HepG2 (cell line): ENCODE results near the gene HSPA1A. TPM values are rescaled to one million over a fixed set of nuclear protein-coding genes. Genes with fewer than 3 reads are reported as not detected.
A peak's percentile ranks its signal among the peaks of the same experiment; 100 is the strongest.

Source experiments
- BCL3 ChIP-seq: sonication (generic); formaldehyde crosslinking; IDR thresholded peaks from 2 replicates; pipeline ENCODE4 v1.5.1; 2020; ENCODE audit warnings: mild to moderate bottlenecking, missing genetic modification reagents, moderate library complexity
- CENPT ChIP-seq: sonication (generic); formaldehyde crosslinking; IDR thresholded peaks from 2 replicates; pipeline ENCODE4 v1.8.0; 2022; ENCODE audit warnings: low read depth, mild to moderate bottlenecking, moderate library complexity, missing genetic modification reagents
- CHD4 ChIP-seq: fragments of 200-600 bp; sonication (generic); IDR thresholded peaks from 2 replicates; pipeline ENCODE4 v1.7.0; 2017; ENCODE audit warnings: mild to moderate bottlenecking, low read length, borderline replicate concordance
- GTF3A ChIP-seq: sonication (generic); formaldehyde crosslinking; conservative IDR thresholded peaks from 2 replicates; pipeline ENCODE4 v1.4.0; 2020; ENCODE audit warnings: mild to moderate bottlenecking, missing genetic modification reagents
- JUN ChIP-seq: sonication (generic); formaldehyde crosslinking; IDR thresholded peaks from 2 replicates; pipeline ENCODE4 v1.4.0; 2020; ENCODE audit warnings: mild to moderate bottlenecking, missing genetic modification reagents
- KDM4B ChIP-seq: sonication (generic); formaldehyde crosslinking; IDR thresholded peaks from 2 replicates; pipeline ENCODE4 v1.4.0; 2020; ENCODE audit warnings: missing genetic modification reagents
- MTF2 ChIP-seq: sonication (generic); formaldehyde crosslinking; IDR thresholded peaks from 2 replicates; pipeline ENCODE4 v1.5.0; 2020; ENCODE audit warnings: missing genetic modification reagents, borderline replicate concordance
- SALL2 ChIP-seq: sonication (generic); formaldehyde crosslinking; IDR thresholded peaks from 2 replicates; pipeline ENCODE4 v1.8.1; 2023; ENCODE audit warnings: mild to moderate bottlenecking, missing genetic modification reagents, inconsistent platforms
- SP4 ChIP-seq: sonication (generic); formaldehyde crosslinking; IDR thresholded peaks from 2 replicates; pipeline ENCODE4 v1.8.1; 2023; ENCODE audit warnings: mild to moderate bottlenecking, missing genetic modification reagents
- SPEN ChIP-seq: sonication (generic); formaldehyde crosslinking; IDR thresholded peaks from 2 replicates; pipeline ENCODE4 v1.5.1; 2020; ENCODE audit warnings: low read depth, mild to moderate bottlenecking, missing genetic modification reagents
- ZNF280B ChIP-seq: sonication (generic); formaldehyde crosslinking; IDR thresholded peaks from 2 replicates; pipeline ENCODE4 v1.5.0; 2020; ENCODE audit warnings: missing genetic modification reagents, mild to moderate bottlenecking, borderline replicate concordance
- ZNF569 ChIP-seq: sonication (generic); formaldehyde crosslinking; IDR thresholded peaks from 2 replicates; pipeline ENCODE4 v1.5.0; 2020; ENCODE audit warnings: mild to moderate bottlenecking, missing genetic modification reagents, moderate library complexity, borderline replicate concordance
- ZNF577 ChIP-seq: sonication (generic); formaldehyde crosslinking; IDR thresholded peaks from 2 replicates; pipeline ENCODE4 v1.4.0; 2020; ENCODE audit warnings: mild to moderate bottlenecking, low read depth, missing genetic modification reagents, borderline replicate concordance
- ZNF614 ChIP-seq: IDR thresholded peaks from 2 replicates; pipeline ENCODE4 v1.6.1; 2018; ENCODE audit warnings: missing biosample characterization, missing genetic modification reagents, inconsistent platforms, borderline replicate concordance
- ZNF891 ChIP-seq: sonication (generic); formaldehyde crosslinking; IDR thresholded peaks from 2 replicates; pipeline ENCODE4 v1.5.0; 2020; ENCODE audit warnings: mild to moderate bottlenecking, missing genetic modification reagents
- polyA plus RNA-seq, 8 experiments: library from polyadenylated mRNA; depleted of rRNA in 3 of 8; stranded (reverse) in 7 of 8; unstranded in 1 of 8; fragments of >200 nt; fragmentation: Illumina TruSeq in 4 of 8; extraction: Trizol in 4 of 8; gene quantifications; 2 replicates each; pipeline versions ENCODE4 v1.2.1 to v1.2.3, GENCODE V29; 2011 to 2016; ENCODE audit warnings: low read depth in 4 of 8, missing spikeins in 1 of 8, mixed read lengths in 1 of 8; ENCODE audit not compliant: insufficient read depth in 1 of 8
- total RNA-seq, 5 experiments: library from RNA; depleted of rRNA; stranded (reverse); fragments of >200 nt; fragmentation: Illumina TruSeq; extraction: Trizol; gene quantifications; 2 replicates each; pipeline ENCODE4 v1.2.3, GENCODE V29; 2016; ENCODE audit warnings: low read depth in 1 of 5
- TF ChIP-seq, protein P1 (sequence below): IDR thresholded peaks from 2 replicates; pipeline ENCODE4 v1.6.1; 2016; ENCODE audit warnings: mild to moderate bottlenecking
- TF ChIP-seq, protein P2 (sequence below): sonication (generic); formaldehyde crosslinking; IDR thresholded peaks from 2 replicates; pipeline ENCODE4 v1.9.0; 2021; ENCODE audit warnings: missing genetic modification reagents, borderline replicate concordance
- TF ChIP-seq, protein P3 (sequence below): IDR thresholded peaks from 2 replicates; pipeline ENCODE4 v1.6.1; 2016; ENCODE audit warnings: mild to moderate bottlenecking, missing biosample characterization, missing genetic modification reagents

Gene HSPA1A
- total and polyA plus RNA-seq, 2 of the 13 experiments (the other 11 are each of a cell fraction or from before 2014, with no cell fraction given), result 44.5 to 85.0 TPM

DNA sequence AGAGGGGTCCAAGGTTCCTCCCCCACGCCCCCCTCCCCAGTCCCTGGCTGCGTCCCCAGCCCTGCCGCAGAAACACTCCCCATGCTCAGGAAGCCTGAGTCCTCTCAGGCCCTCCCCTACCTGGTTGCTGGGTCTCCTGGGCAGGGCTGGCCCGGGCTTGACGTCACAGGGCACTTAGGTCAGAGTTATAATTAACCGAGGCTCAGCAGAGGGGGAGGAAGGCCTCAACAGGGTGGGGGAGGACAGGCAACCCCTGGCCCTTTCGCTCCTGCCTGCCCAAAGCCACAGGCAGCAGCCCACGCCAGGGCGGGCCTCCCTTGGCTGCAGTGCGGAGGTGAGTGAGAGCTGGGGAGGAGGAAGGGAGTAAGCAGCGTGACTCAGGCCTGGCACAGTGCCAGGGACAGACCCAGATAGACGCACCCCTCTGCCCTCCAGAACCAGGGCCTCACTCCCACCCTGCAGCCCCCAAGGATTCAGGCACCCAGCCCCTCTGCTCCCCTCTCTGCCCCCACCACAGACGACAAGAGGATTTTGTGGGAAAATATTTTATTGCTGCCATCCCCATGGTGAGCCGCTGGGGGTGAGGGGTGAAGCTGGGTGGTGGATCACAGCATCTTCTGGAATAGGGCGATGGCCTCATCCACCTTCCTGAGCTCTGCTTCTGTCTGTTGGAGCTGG is 38.2 kb upstream of the HSPA1A start, which contains the start of gene VWA7 (continued):
- TF ChIP-seq ZNF577, result no peak
- TF ChIP-seq ZNF891 (CRISPR knock-in tag), result no peak
- TF ChIP-seq SPEN (CRISPR knock-in tag), result peak; percentile 60
- TF ChIP-seq JUN (CRISPR knock-in tag), result 0 out of 2 replicates have a peak, but pooled peaks have one; percentile 16
- TF ChIP-seq, protein P1, sequence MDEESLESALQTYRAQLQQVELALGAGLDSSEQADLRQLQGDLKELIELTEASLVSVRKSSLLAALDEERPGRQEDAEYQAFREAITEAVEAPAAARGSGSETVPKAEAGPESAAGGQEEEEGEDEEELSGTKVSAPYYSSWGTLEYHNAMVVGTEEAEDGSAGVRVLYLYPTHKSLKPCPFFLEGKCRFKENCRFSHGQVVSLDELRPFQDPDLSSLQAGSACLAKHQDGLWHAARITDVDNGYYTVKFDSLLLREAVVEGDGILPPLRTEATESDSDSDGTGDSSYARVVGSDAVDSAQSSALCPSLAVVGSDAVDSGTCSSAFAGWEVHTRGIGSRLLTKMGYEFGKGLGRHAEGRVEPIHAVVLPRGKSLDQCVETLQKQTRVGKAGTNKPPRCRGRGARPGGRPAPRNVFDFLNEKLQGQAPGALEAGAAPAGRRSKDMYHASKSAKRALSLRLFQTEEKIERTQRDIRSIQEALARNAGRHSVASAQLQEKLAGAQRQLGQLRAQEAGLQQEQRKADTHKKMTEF, result peak; percentile 87
- no peak for TF ChIP-seq MTF2
- 0 out of 2 replicates have a peak, but pooled peaks have one; percentile 49 for TF ChIP-seq ZNF614 (CRISPR knock-in tag)
- TF ChIP-seq CENPT (CRISPR knock-in tag), result no peak
- no peak for TF ChIP-seq ZNF569 (CRISPR knock-in tag)
- TF ChIP-seq, protein P2, sequence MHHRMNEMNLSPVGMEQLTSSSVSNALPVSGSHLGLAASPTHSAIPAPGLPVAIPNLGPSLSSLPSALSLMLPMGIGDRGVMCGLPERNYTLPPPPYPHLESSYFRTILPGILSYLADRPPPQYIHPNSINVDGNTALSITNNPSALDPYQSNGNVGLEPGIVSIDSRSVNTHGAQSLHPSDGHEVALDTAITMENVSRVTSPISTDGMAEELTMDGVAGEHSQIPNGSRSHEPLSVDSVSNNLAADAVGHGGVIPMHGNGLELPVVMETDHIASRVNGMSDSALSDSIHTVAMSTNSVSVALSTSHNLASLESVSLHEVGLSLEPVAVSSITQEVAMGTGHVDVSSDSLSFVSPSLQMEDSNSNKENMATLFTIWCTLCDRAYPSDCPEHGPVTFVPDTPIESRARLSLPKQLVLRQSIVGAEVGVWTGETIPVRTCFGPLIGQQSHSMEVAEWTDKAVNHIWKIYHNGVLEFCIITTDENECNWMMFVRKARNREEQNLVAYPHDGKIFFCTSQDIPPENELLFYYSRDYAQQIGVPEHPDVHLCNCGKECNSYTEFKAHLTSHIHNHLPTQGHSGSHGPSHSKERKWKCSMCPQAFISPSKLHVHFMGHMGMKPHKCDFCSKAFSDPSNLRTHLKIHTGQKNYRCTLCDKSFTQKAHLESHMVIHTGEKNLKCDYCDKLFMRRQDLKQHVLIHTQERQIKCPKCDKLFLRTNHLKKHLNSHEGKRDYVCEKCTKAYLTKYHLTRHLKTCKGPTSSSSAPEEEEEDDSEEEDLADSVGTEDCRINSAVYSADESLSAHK (CRISPR knock-in tag), result no peak
- 0 out of 2 replicates have a peak, but pooled peaks have one; percentile 30 for TF ChIP-seq SALL2 (CRISPR knock-in tag)
- TF ChIP-seq, protein P3, sequence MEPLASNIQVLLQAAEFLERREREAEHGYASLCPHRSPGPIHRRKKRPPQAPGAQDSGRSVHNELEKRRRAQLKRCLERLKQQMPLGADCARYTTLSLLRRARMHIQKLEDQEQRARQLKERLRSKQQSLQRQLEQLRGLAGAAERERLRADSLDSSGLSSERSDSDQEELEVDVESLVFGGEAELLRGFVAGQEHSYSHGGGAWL (CRISPR knock-in tag), result peak; percentile 50; the same call in 1 of the 2 replicates
- 0 out of 2 replicates have a peak, but pooled peaks have one; percentile 18 for TF ChIP-seq BCL3
- TF ChIP-seq ZNF280B, result no peak
- no peak for TF ChIP-seq GTF3A (CRISPR knock-in tag)
- no peak; the same call in 1 of the 2 replicates for TF ChIP-seq CHD4
- peak; percentile 35; the same call in 1 of the 2 replicates for TF ChIP-seq SP4 (CRISPR knock-in tag)
- peak; percentile 85; the same call in 1 of the 2 replicates for TF ChIP-seq KDM4B
